Effector memory CD4-positive, alpha-beta T cell (primary cell): ENCODE data around the gene NEUROD1.

ENCODE experiments used
- DNase-seq, 3 donors: peaks; one replicate each; pipeline ENCODE4 v3.0.0-alpha.2; 2020
- H3K27ac ChIP-seq: 2 replicates; pipeline ENCODE4 v1.7.0; 2013; ENCODE audit warnings: mild to moderate bottlenecking, low read length, moderate library complexity; ENCODE audit not compliant: insufficient read depth, poor library complexity, severe bottlenecking
- H3K27me3 ChIP-seq: replicated peaks from 2 replicates; pipeline ENCODE4 v1.7.0; 2013; ENCODE audit warnings: mild to moderate bottlenecking, low read length; ENCODE audit not compliant: insufficient read depth, control insufficient read depth, poor library complexity, severe bottlenecking
- H3K36me3 ChIP-seq: 2 replicates; pipeline ENCODE4 v1.7.0; 2013; ENCODE audit warnings: mild to moderate bottlenecking, low read length, moderate library complexity; ENCODE audit not compliant: control insufficient read depth, insufficient read depth
- H3K4me1 ChIP-seq: 2 replicates; pipeline ENCODE4 v1.7.0; 2013; ENCODE audit warnings: low read length, mild to moderate bottlenecking; ENCODE audit not compliant: control insufficient read depth, insufficient read depth, poor library complexity, severe bottlenecking
- H3K4me3 ChIP-seq: 2 replicates; pipeline ENCODE4 v1.7.0; 2013; ENCODE audit warnings: low read length, low read depth, mild to moderate bottlenecking; ENCODE audit not compliant: insufficient read depth, poor library complexity, severe bottlenecking
- H3K9me3 ChIP-seq: 2 replicates; pipeline ENCODE4 v1.7.0; 2013; ENCODE audit warnings: mild to moderate bottlenecking, low read length, moderate library complexity; ENCODE audit not compliant: control insufficient read depth

NEUROD1 gene

DNA sequence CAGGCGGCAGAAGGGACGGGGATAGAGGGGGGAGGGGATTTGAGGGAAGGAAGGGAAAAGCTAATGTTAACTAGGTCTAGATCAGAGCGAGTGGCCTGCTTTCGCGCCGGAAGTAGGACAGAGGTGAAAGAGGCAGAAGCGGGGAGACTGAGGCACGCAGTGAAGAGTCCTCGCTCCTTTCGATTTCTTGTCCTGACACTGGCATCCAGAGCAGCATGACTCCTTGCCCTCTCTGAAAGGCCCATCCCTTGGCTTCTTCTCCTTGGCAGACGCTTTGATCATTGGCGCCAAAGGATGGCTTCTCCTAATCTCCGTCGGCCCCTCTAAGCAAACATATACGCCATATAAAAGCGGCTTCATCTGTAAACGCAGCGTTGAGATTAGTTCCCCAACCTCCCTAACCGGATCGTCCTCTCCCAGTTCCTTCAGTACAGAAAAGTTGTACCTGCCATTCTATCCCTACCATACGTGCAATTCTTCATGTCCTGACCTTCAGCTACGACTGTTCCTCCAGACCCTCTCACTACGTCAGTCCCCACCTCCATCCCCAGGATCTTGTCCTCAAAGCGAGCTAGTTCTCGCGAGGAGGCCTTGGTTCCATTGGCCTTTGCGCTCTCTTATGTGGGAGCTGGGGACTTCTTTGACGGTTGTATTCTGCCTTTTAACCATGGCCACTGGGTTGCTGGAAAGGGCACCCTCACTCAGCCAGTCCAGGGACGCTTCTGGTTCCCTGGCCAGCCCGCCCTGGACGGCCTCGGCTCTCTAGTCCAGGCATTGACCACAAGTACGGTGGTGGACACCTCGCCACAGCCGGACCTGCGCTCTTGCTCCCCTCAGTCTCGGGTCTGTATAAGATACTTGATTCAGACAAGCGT is 857 bp upstream of the NEUROD1 start:
- no peak for DNase-seq
- Histone ChIP-seq H3K4me1 (peaks cover 21% of the 10 kb centered on the region), H3K27ac (no peak overlapping the region), H3K9me3 (no peaks in the 10 kb centered on the region), H3K27me3 (peaks cover 73% of the 10 kb centered on the region), H3K36me3 (no peaks in the 10 kb centered on the region), H3K4me3 (peak overlapping the region; percentile 4)

GRCh38 chr2:181679544-181679979 is 755 bp downstream of the NEUROD1 start:
- H3K9me3 ChIP-seq, result no peaks in the 10 kb centered on the region
- H3K27me3 ChIP-seq, result peaks cover 62% of the 10 kb centered on the region
- no peaks in the 10 kb centered on the region for H3K36me3 ChIP-seq
- peaks cover 21% of the 10 kb centered on the region for H3K4me1 ChIP-seq
- DNase-seq, result no peak
- H3K4me3 ChIP-seq, result no peak overlapping the region
- no peak overlapping the region for H3K27ac ChIP-seq

- no peak for DNase-seq
- Histone ChIP-seq H3K4me3 (no peak overlapping the region), H3K27ac (no peak overlapping the region), H3K36me3 (no peaks in the 10 kb centered on the region), H3K4me1 (peaks cover 18% of the 10 kb centered on the region), H3K9me3 (no peaks in the 10 kb centered on the region), H3K27me3 (peaks cover 57% of the 10 kb centered on the region)
These were observed 1.3 kb downstream of the NEUROD1 start for GRCh38 chr2:181678861-181679543.

DNA sequence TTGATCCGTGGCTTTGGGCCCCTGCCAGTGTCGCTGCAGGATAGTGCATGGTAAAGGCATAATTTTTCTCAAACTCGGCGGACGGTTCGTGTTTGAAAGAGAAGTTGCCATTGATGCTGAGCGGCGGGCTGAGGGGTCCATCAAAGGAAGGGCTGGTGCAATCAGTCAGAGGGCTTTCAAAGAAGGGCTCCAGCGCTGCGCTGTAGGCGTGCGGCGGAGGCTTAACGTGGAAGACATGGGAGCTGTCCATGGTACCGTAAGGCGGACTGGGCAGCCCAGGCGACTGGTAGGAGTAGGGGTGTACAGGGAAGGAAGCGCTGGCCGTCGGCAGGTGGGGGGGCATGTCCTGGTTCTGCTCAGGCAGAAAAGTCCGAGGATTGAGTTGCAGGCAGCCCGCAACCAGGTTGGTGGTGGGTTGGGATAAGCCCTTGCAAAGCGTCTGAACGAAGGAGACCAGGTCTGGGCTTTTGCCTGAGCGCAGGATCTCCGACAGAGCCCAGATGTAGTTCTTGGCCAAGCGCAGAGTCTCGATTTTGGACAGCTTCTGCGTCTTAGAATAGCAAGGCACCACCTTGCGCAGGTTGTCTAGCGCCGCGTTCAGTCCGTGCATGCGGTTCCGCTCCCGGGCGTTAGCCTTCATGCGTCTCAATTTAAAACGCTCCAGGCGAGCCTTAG is 2.3 kb downstream of the NEUROD1 start:
- peaks cover 49% of the 10 kb centered on the region for H3K27me3 ChIP-seq
- H3K9me3 ChIP-seq, result no peaks in the 10 kb centered on the region
- H3K4me3 ChIP-seq, result no peak overlapping the region
- H3K4me1 ChIP-seq, result peaks cover 11% of the 10 kb centered on the region
- DNase-seq, result peak in 1 of 3 donors; percentile 8
- H3K36me3 ChIP-seq, result no peaks in the 10 kb centered on the region
- H3K27ac ChIP-seq, result no peak overlapping the region

DNA sequence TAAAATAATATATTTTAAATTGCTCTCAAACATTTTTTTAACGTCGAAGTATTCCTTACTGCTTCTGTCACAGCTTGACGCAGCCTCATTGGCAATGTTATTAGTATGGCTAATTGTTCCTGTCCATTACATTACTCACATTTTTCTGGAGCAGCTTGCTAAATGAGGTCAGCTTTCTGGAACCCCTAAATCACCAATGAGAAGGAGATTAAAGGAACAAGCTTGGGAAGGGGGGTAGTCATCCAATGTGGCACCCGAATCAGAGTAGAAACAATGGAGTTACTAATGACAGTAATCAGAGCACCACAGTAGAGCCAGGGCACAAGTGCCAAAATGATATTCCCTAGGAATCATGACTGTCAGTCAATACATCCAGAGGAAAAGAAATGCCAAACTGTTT is 5.1 kb downstream of the NEUROD1 start:
- H3K27ac ChIP-seq, result no peak overlapping the region
- no peaks in the 10 kb centered on the region for H3K9me3 ChIP-seq
- peaks cover 22% of the 10 kb centered on the region for H3K27me3 ChIP-seq
- DNase-seq, result no peak
- no peaks in the 10 kb centered on the region for H3K4me1 ChIP-seq
- no peaks in the 10 kb centered on the region for H3K36me3 ChIP-seq
- no peak overlapping the region for H3K4me3 ChIP-seq

GRCh38 chr2:181674461-181674860 is 5.9 kb downstream of the NEUROD1 start:
- H3K36me3 ChIP-seq, result no peaks in the 10 kb centered on the region
- H3K4me3 ChIP-seq, result no peak overlapping the region
- no peak for DNase-seq
- no peak overlapping the region for H3K27ac ChIP-seq
- peaks cover 17% of the 10 kb centered on the region for H3K27me3 ChIP-seq
- no peaks in the 10 kb centered on the region for H3K9me3 ChIP-seq
- H3K4me1 ChIP-seq, result no peaks in the 10 kb centered on the region

DNA sequence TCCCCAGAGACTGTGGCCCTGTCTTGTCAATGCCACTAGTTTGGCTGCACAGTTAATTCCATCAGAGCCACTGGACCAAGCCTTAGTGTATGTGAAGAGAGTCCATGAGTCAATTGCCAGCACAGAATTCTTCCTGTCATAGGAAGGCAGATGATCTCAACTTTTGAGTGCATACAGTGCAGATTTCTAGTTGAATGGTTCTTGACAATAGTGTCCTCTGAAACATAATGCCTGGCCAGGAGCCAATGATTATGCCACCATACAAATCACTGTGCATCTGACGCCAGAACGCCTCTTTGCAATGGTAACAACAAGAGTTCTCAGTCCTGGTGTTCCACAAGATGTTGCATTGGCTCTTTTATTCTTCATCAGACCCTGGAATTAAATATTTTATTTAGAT is 7.1 kb downstream of the NEUROD1 start:
- Histone ChIP-seq H3K36me3 (no peaks in the 10 kb centered on the region), H3K27me3 (peaks cover 6% of the 10 kb centered on the region), H3K27ac (no peak overlapping the region), H3K4me1 (no peaks in the 10 kb centered on the region), H3K9me3 (no peaks in the 10 kb centered on the region), H3K4me3 (no peak overlapping the region)
- DNase-seq, result no peak

DNA sequence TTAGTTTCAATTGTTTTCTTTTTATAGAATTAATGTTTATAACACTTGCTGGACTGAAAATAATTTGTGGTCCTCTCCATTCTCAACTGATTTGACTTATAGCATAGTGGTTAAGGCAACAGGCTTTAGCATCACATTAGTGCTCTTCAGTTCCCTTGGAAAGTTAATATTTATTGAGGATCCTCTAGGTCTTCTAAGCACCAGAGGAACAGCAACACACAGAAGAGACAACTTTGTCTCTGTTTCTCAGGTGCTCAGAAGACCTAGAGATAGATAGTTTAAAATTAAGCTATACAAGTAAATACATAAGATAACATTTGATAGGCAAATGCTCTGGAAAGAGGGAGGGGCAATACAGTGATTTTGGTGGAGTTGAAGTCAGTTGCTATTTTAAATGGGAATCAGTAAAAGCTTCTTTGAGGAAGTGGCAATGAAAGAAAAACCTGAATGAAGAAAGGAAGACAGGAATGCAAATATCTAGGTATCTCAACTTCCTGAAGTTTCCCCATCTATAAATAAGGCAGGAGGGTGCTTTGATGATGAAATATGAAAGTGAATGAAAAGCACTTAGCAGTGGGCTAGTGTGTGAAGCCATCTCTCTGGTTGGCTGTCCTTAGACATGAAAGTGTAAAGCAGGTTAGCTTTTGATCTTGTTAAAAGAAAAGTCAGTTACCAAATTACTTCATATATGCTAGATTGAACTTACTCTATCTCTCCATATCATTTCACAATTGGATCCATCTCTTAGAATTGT is 7.9 kb downstream of the NEUROD1 start:
- Histone ChIP-seq H3K9me3 (no peaks in the 10 kb centered on the region), H3K4me3 (no peak overlapping the region), H3K4me1 (no peaks in the 10 kb centered on the region), H3K27ac (no peak overlapping the region), H3K27me3 (peaks cover 3% of the 10 kb centered on the region), H3K36me3 (no peaks in the 10 kb centered on the region)
- DNase-seq, result no peak

- Histone ChIP-seq H3K4me1 (no peaks in the 10 kb centered on the region), H3K4me3 (no peak overlapping the region), H3K36me3 (no peaks in the 10 kb centered on the region), H3K27ac (no peak overlapping the region), H3K27me3 (no peaks in the 10 kb centered on the region), H3K9me3 (no peaks in the 10 kb centered on the region)
- no peak for DNase-seq
These were observed 9.7 kb downstream of the NEUROD1 start for GRCh38 chr2:181670632-181671031.
